HG03432 (cell line): Measurements from ENCODE around the gene FUCA2.

Experiments used
- ATAC-seq: cut with Tn5 transposase; IDR thresholded peaks from one replicate; pipeline ENCODE4 v1.9.1; 2021; ENCODE audit warnings: mild to moderate bottlenecking, moderate library complexity; ENCODE audit not compliant: unreplicated experiment

FUCA2 gene, protein sequence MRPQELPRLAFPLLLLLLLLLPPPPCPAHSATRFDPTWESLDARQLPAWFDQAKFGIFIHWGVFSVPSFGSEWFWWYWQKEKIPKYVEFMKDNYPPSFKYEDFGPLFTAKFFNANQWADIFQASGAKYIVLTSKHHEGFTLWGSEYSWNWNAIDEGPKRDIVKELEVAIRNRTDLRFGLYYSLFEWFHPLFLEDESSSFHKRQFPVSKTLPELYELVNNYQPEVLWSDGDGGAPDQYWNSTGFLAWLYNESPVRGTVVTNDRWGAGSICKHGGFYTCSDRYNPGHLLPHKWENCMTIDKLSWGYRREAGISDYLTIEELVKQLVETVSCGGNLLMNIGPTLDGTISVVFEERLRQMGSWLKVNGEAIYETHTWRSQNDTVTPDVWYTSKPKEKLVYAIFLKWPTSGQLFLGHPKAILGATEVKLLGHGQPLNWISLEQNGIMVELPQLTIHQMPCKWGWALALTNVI

DNA sequence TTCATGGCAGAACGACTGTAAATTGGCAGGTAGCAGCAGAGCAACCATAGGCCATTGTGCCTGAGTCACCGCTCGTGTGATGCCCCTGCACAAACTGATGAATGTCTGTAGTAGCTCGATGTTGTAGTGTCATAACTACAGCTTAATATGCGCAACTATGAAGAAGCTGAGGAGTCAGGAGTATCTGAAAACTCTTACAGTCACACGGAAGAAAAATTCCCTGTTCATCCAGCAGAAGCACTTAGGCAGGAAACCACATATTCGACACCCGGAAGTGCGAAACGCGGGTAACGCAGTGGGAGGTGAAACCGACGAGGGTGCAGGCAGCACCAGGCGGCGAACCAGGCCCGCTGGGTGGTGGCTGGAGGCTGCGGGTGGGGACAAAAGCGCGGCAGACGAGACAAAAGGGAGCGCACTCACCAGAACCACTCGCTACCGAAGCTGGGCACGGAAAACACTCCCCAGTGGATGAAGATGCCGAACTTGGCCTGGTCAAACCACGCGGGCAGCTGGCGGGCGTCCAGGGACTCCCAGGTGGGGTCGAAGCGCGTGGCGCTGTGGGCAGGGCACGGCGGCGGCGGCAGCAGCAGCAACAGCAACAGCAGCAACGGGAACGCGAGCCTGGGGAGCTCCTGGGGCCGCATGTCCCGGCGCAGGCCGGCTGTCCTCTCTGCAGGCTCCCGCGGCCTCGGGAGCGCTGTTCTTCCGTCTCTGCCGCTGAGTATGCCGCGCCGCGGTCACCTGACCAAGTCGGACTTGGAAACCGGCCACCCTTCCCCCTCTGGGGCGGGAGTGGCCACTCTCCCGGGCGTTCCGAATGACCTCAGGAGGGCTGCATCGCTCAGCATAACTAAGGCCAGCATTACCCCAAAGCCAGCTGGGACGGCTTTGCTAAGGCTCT lies at the start of gene FUCA2:
Gene FUCA2 (minus strand): TSS at position 730 of the 901 bp plus-strand sequence. CDS start 86 bp downstream, at position 644.
- peak; percentile 71 for ATAC-seq

DNA sequence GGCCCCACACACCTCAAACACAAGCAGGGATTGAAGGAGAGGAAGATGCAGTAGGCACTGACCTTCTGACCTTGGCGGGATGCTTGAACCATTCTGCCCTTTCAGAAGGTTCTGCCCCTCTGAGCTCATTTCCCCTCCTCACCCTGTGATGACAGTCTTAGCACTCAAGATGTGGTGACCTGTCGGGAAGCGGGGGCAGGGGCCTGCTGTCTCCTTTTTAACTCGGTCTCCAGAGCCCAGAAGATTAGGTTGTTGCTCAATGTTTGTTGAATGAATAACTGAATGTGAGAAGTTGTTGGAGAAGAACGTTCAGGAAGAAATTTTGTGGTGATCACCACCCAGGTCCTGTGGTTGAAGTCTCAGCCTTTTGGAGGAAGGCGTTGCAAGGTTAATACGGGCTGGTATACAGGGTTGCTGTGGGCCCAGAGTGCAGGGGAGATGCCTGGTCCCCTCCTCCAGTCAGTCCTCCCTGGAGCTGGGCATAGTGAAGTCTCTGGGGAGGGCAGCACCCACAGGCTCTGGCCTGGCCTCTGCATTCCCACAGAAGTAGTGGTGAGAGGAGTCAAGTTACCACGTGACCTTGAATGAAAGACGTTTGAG lies 49.7 kb upstream of the FUCA2 start:
- no peak for ATAC-seq

GRCh38 chr6:143559051-143559660 lies 47.6 kb upstream of the FUCA2 start:
- no peak for ATAC-seq

GRCh38 chr6:143556529-143556928 lies 45.0 kb upstream of the FUCA2 start:
- no peak for ATAC-seq

- no peak for ATAC-seq
Observed at GRCh38 chr6:143555582-143555981, 44.1 kb upstream of the FUCA2 start.

DNA sequence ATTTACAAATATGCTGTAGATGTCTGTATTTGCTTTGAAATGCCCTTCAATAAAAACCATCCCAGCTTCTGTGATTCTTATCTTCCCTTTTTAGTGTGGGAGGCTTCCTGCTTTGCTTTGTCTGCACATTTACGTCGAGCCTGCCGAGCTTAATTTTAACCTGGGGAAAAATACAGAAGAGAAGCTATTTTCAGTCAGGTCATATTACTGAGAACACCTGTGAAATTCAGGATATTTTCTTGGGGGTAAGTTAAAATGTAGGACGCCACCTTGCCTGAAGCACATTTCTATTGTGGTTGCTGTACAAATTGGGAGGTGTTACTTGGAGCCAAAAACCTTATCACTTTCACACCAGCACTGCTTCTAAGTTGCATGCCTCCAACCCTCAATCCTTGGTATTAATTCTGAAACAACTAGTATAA lies 43.6 kb upstream of the FUCA2 start:
- ATAC-seq: no peak

GRCh38 chr6:143553337-143553736 lies 41.8 kb upstream of the FUCA2 start:
- ATAC-seq: no peak

DNA sequence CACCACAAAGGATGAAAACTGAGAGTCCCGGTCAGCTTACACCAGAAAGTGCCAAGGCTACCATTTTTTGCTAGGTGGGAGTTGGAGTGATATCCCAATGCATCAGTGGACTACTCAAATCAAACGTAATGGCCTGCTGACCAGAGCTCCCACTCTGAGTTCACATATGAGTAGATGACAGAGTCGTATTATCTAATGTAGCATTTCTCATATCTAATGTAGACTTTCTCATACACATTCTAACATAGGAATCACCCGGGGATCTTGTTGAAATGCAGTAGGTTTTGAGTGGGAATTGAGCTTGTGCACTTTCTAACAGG lies 38.4 kb upstream of the FUCA2 start:
- ATAC-seq: no peak

GRCh38 chr6:143549221-143549948 lies 37.9 kb upstream of the FUCA2 start:
- peak; percentile 87 for ATAC-seq

DNA sequence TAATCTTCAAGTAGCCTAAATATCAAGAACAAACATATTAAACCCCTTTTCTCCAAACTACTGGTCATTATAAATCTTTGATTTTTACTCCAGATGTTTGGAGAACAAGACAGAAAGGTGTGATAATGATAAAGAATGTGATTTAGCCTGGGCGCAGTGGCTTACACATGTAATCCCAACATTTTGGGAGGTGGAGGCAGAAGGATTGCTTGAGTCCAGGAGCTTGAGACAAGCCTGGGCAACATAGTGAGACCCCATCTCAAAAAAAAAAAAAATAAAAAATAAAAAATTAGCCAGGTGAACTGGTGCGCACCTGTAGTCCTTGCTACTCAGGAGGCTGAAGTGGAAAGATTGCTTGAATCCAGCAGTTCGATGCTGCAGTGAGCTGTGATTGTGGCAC lies 35.1 kb upstream of the FUCA2 start:
- ATAC-seq: no peak

DNA sequence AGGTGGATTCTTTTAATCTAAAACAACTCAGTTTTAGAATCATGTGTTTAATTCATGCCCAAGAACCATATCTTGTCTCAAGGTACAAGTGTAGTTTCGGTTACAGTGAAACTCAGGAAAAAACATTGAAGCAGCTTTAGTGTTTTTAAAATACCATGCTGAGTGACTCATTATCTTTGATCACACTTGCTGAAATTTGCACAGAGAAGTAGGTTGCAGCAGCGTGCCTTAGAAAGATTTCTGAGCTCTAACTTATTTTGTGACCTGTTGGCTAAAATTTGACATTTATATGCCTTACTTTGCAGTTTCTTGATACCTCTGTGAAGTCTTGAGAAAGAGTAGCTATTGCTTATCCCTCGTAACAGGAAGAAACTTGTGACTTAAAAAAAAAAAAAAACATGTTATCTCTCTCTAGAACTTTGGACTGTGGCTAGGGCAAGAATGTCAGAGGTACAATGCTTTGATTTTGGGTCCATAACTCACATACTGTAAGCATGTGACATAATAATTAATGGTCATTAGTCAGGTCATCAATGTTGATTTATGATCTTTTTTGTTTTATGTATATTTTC lies 34.5 kb upstream of the FUCA2 start:
- no peak for ATAC-seq

DNA sequence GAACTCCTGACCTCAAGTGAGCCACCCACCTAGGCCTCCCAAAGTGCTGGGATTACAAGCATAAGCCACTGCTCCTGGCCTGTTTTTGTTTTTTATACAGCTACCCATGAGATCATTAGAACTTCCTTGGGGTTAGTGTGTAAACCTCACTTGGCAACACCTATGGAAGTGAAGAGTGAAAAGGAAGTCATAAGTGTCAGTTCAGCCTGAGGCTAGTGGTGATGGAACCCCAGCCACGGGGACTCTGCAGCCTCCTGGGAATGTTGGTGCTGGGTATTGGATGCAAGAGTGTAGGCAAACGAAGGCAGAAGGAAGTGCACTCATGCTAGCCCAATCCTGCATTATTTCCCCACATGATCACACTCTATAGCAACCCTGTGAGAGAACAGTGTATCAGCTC lies 33.6 kb upstream of the FUCA2 start:
- no peak for ATAC-seq

GRCh38 chr6:143544011-143544696 lies 32.6 kb upstream of the FUCA2 start:
- ATAC-seq: no peak

- peak; percentile 41 for ATAC-seq
Observed at GRCh38 chr6:143543435-143543834, 31.9 kb upstream of the FUCA2 start.

GRCh38 chr6:143542888-143543287 lies 31.4 kb upstream of the FUCA2 start:
- no peak for ATAC-seq

- no peak for ATAC-seq
Observed at GRCh38 chr6:143540192-143540591, 28.7 kb upstream of the FUCA2 start.

- no peak for ATAC-seq
Observed at GRCh38 chr6:143539734-143540133, 28.2 kb upstream of the FUCA2 start.

DNA sequence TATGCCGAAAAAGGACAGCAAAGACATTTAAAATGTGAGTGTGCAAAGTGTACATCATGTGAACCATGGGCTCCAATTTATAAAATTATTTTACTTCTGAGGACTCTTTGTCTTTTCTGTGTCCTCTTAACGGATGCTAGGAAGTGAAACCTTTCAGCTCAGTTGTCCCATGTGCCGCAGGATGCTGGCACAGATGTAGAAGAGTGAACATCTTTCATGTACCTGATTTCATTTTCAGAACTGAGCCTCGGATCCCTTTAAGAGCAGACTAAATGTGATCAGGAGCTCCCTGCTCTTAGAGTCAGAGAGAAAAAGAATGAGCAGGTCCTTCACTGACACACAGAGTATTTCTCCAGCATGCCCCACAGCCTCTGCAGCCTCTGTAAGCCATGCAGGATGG lies 27.6 kb upstream of the FUCA2 start:
- ATAC-seq: no peak

DNA sequence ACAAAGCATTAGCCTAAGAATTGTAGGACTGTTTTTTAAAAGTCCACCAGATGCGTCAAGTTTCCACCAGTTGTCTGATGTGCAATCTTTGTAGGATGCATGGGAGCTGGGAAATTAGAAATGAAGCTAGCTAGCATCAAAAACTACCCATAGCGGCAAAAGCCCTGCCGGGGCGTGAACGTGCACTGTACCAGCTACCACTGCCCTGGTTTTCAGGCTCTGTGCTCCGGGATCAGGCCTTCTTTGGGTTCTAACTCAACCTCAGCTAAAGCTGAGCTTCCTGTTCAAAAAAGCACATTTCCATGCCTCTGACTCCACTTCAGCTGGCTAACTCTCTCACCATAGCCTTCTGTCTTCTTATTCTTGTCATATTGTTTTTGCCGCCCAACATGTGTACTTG lies 26.9 kb upstream of the FUCA2 start:
- no peak for ATAC-seq
